ENCODE results near the gene TAPT1. TPM values are rescaled to one million over a fixed set of nuclear protein-coding genes. Genes with fewer than 3 reads are reported as not detected.

Gene TAPT1
- total and polyA plus RNA-seq, 5 donors from 2014 or later = 26.0 to 86.8 (median 33.5) TPM

GRCh38 chr4:16240300-16240699 lies 14.0 kb upstream of the TAPT1 start:
- Mint-ChIP-seq H3K9me3 (no peaks in the 10 kb centered on the region), H3K4me3 (no peak overlapping the region), H3K36me3 (peaks cover 27% of the 10 kb centered on the region), H3K4me1 (peaks cover 0 to 2% (median 0%) of the 10 kb centered on the region in 4 donors), H3K27me3 (no peaks in the 10 kb centered on the region), H3K27ac (no peak overlapping the region)
- no peak for ATAC-seq (ENCODE audit: low read depth in 2 of 2)
- H3K27ac ChIP-seq (ENCODE audit: insufficient read depth, low read length, poor library complexity, severe bottlenecking) = no peak overlapping the region
- no peaks in the 10 kb centered on the region for H3K4me1 ChIP-seq (ENCODE audit: control insufficient read depth, insufficient read depth, low read length, poor library complexity, severe bottlenecking)
- H3K36me3 ChIP-seq (ENCODE audit: control insufficient read depth, insufficient read depth, low read length) = no peaks in the 10 kb centered on the region
- no peaks in the 10 kb centered on the region for H3K9me3 ChIP-seq (ENCODE audit: control insufficient read depth in 2 of 2, low read length in 2 of 2)
- peaks cover 3% of the 10 kb centered on the region for H3K27me3 ChIP-seq (ENCODE audit: control insufficient read depth, insufficient read depth, low read length)
- no peak overlapping the region for H3K4me3 ChIP-seq (ENCODE audit: low read depth, low read length)
- no peak for DNase-seq

- no peak for DNase-seq
- Histone ChIP-seq H3K4me1 (ENCODE audit: control insufficient read depth, insufficient read depth, low read length, poor library complexity, severe bottlenecking) (no peaks in the 10 kb centered on the region), H3K9me3 (ENCODE audit: control insufficient read depth in 2 of 2, low read length in 2 of 2) (no peaks in the 10 kb centered on the region), H3K27ac (ENCODE audit: insufficient read depth, low read length, poor library complexity, severe bottlenecking) (no peak overlapping the region), H3K27me3 (ENCODE audit: control insufficient read depth, insufficient read depth, low read length) (peaks cover 3% of the 10 kb centered on the region), H3K36me3 (ENCODE audit: control insufficient read depth, insufficient read depth, low read length) (no peaks in the 10 kb centered on the region), H3K4me3 (ENCODE audit: low read depth, low read length) (no peak overlapping the region)
- H3K4me1 Mint-ChIP-seq = peaks cover 0 to 2% (median 0%) of the 10 kb centered on the region in 4 donors
- no peak overlapping the region for H3K27ac Mint-ChIP-seq
- H3K27me3 Mint-ChIP-seq = no peaks in the 10 kb centered on the region
- H3K9me3 Mint-ChIP-seq = no peaks in the 10 kb centered on the region
- H3K36me3 Mint-ChIP-seq = peaks cover 23% of the 10 kb centered on the region
- no peak for ATAC-seq (ENCODE audit: low read depth in 2 of 2)
- H3K4me3 Mint-ChIP-seq = no peak overlapping the region
These were observed 12.8 kb upstream of the TAPT1 start for GRCh38 chr4:16239086-16239485.

- Histone ChIP-seq H3K36me3 (ENCODE audit: control insufficient read depth, insufficient read depth, low read length) (no peaks in the 10 kb centered on the region), H3K27me3 (ENCODE audit: control insufficient read depth, insufficient read depth, low read length) (peaks cover 3% of the 10 kb centered on the region), H3K27ac (ENCODE audit: insufficient read depth, low read length, poor library complexity, severe bottlenecking) (no peak overlapping the region), H3K4me3 (ENCODE audit: low read depth, low read length) (no peak overlapping the region), H3K4me1 (ENCODE audit: control insufficient read depth, insufficient read depth, low read length, poor library complexity, severe bottlenecking) (no peaks in the 10 kb centered on the region), H3K9me3 (ENCODE audit: control insufficient read depth in 2 of 2, low read length in 2 of 2) (no peaks in the 10 kb centered on the region)
- no peak for DNase-seq
- Mint-ChIP-seq H3K27me3 (no peaks in the 10 kb centered on the region), H3K36me3 (peaks cover 20% of the 10 kb centered on the region), H3K27ac (no peak overlapping the region), H3K4me3 (no peak overlapping the region), H3K9me3 (no peaks in the 10 kb centered on the region), H3K4me1 (peaks cover 0 to 2% (median 0%) of the 10 kb centered on the region in 4 donors)
- ATAC-seq (ENCODE audit: low read depth in 2 of 2) = no peak
These were observed 12.1 kb upstream of the TAPT1 start for GRCh38 chr4:16238327-16238726.

- no peak for DNase-seq
- Histone ChIP-seq H3K9me3 (ENCODE audit: control insufficient read depth in 2 of 2, low read length in 2 of 2) (no peaks in the 10 kb centered on the region), H3K36me3 (ENCODE audit: control insufficient read depth, insufficient read depth, low read length) (no peaks in the 10 kb centered on the region), H3K4me3 (ENCODE audit: low read depth, low read length) (no peak overlapping the region), H3K4me1 (ENCODE audit: control insufficient read depth, insufficient read depth, low read length, poor library complexity, severe bottlenecking) (no peaks in the 10 kb centered on the region), H3K27me3 (ENCODE audit: control insufficient read depth, insufficient read depth, low read length) (peaks cover 3% of the 10 kb centered on the region), H3K27ac (ENCODE audit: insufficient read depth, low read length, poor library complexity, severe bottlenecking) (no peak overlapping the region)
- ATAC-seq (ENCODE audit: low read depth in 2 of 2) = no peak
- Mint-ChIP-seq H3K36me3 (peaks cover 13% of the 10 kb centered on the region), H3K4me3 (no peak overlapping the region), H3K27me3 (no peaks in the 10 kb centered on the region), H3K9me3 (no peaks in the 10 kb centered on the region), H3K27ac (no peak overlapping the region), H3K4me1 (peaks cover 0 to 2% (median 0%) of the 10 kb centered on the region in 4 donors)
These were observed 11.4 kb upstream of the TAPT1 start for GRCh38 chr4:16237715-16238114.

- Mint-ChIP-seq H3K27me3 (no peaks in the 10 kb centered on the region), H3K36me3 (peaks cover 6% of the 10 kb centered on the region), H3K9me3 (no peaks in the 10 kb centered on the region), H3K4me3 (no peak overlapping the region), H3K4me1 (peaks cover 5 to 10% (median 6%) of the 10 kb centered on the region in 4 donors), H3K27ac (no peak overlapping the region)
- Histone ChIP-seq H3K27me3 (ENCODE audit: control insufficient read depth, insufficient read depth, low read length) (peaks cover 3% of the 10 kb centered on the region), H3K36me3 (ENCODE audit: control insufficient read depth, insufficient read depth, low read length) (no peaks in the 10 kb centered on the region), H3K4me3 (ENCODE audit: low read depth, low read length) (no peak overlapping the region), H3K27ac (ENCODE audit: insufficient read depth, low read length, poor library complexity, severe bottlenecking) (no peak overlapping the region), H3K9me3 (ENCODE audit: control insufficient read depth in 2 of 2, low read length in 2 of 2) (no peaks in the 10 kb centered on the region), H3K4me1 (ENCODE audit: control insufficient read depth, insufficient read depth, low read length, poor library complexity, severe bottlenecking) (no peaks in the 10 kb centered on the region)
- no peak for ATAC-seq (ENCODE audit: low read depth in 2 of 2)
- no peak for DNase-seq
These were observed 10.2 kb upstream of the TAPT1 start for GRCh38 chr4:16236402-16237023.

- Histone ChIP-seq H3K4me1 (ENCODE audit: control insufficient read depth, insufficient read depth, low read length, poor library complexity, severe bottlenecking) (no peaks in the 10 kb centered on the region), H3K36me3 (ENCODE audit: control insufficient read depth, insufficient read depth, low read length) (no peaks in the 10 kb centered on the region), H3K27ac (ENCODE audit: insufficient read depth, low read length, poor library complexity, severe bottlenecking) (no peak overlapping the region), H3K9me3 (ENCODE audit: control insufficient read depth in 2 of 2, low read length in 2 of 2) (no peaks in the 10 kb centered on the region), H3K27me3 (ENCODE audit: control insufficient read depth, insufficient read depth, low read length) (peaks cover 3% of the 10 kb centered on the region), H3K4me3 (ENCODE audit: low read depth, low read length) (no peak overlapping the region)
- no peak for ATAC-seq (ENCODE audit: low read depth in 2 of 2)
- Mint-ChIP-seq H3K36me3 (peaks cover 3% of the 10 kb centered on the region), H3K4me3 (no peak overlapping the region), H3K9me3 (no peaks in the 10 kb centered on the region), H3K27ac (no peak overlapping the region), H3K4me1 (peaks cover 5 to 15% (median 11%) of the 10 kb centered on the region in 4 donors), H3K27me3 (no peaks in the 10 kb centered on the region)
- no peak for DNase-seq
These were observed 8.9 kb upstream of the TAPT1 start for GRCh38 chr4:16235209-16235608.

- Mint-ChIP-seq H3K4me1 (peaks cover 5 to 25% (median 13%) of the 10 kb centered on the region in 4 donors), H3K36me3 (no peaks in the 10 kb centered on the region), H3K27me3 (no peaks in the 10 kb centered on the region), H3K4me3 (no peak overlapping the region), H3K9me3 (no peaks in the 10 kb centered on the region), H3K27ac (no peak overlapping the region)
- H3K36me3 ChIP-seq (ENCODE audit: control insufficient read depth, insufficient read depth, low read length) = no peaks in the 10 kb centered on the region
- peaks cover 3% of the 10 kb centered on the region for H3K27me3 ChIP-seq (ENCODE audit: control insufficient read depth, insufficient read depth, low read length)
- H3K4me3 ChIP-seq (ENCODE audit: low read depth, low read length) = no peak overlapping the region
- no peaks in the 10 kb centered on the region for H3K4me1 ChIP-seq (ENCODE audit: control insufficient read depth, insufficient read depth, low read length, poor library complexity, severe bottlenecking)
- no peaks in the 10 kb centered on the region for H3K9me3 ChIP-seq (ENCODE audit: control insufficient read depth in 2 of 2, low read length in 2 of 2)
- no peak overlapping the region for H3K27ac ChIP-seq (ENCODE audit: insufficient read depth, low read length, poor library complexity, severe bottlenecking)
- ATAC-seq (ENCODE audit: low read depth in 2 of 2) (no peak), DNase-seq (no peak)
These were observed 7.4 kb upstream of the TAPT1 start for GRCh38 chr4:16233569-16234177.

Measured in CD4-positive, CD25-positive, alpha-beta regulatory T cell (primary cell).